GM10266 (cell line): ENCODE results near the gene MAPK1IP1L.

Source experiments
- DNase-seq: peaks from one replicate; pipeline ENCODE4 v3.0.0; 2012; ENCODE audit errors: extremely low spot score
- CTCF ChIP-seq: IDR thresholded peaks from 2 replicates; pipeline ENCODE4 v1.5.1; 2012; ENCODE audit warnings: mild to moderate bottlenecking, low read depth; ENCODE audit not compliant: control insufficient read depth, insufficient read depth; ENCODE audit errors: missing control alignments

Gene MAPK1IP1L

GRCh38 chr14:55045087-55045486 lies 6.4 kb upstream of the MAPK1IP1L start:
- no peak for DNase-seq
- TF ChIP-seq CTCF, result no peak

- no peak for DNase-seq
- TF ChIP-seq CTCF, result no peak
Measured at GRCh38 chr14:55047301-55048053, 4.0 kb upstream of the MAPK1IP1L start.

GRCh38 chr14:55048900-55049436 lies 2.5 kb upstream of the MAPK1IP1L start:
- DNase-seq, result no peak
- TF ChIP-seq CTCF, result no peak

- DNase-seq, result no peak
- TF ChIP-seq CTCF, result no peak
Measured at GRCh38 chr14:55051165-55051422, 353 bp upstream of the MAPK1IP1L start.

- no peak for TF ChIP-seq CTCF
Measured at GRCh38 chr14:55052269-55052930, 953 bp downstream of the MAPK1IP1L start.

GRCh38 chr14:55053018-55053417 lies 1.6 kb downstream of the MAPK1IP1L start:
- TF ChIP-seq CTCF, result no peak
- no peak for DNase-seq

More at GRCh38 chr14:55052269-55052930, 953 bp downstream of the MAPK1IP1L start:
- peak; percentile 40 for DNase-seq

- DNase-seq, result no peak
- no peak for TF ChIP-seq CTCF
Measured at GRCh38 chr14:55053500-55053899, 2.1 kb downstream of the MAPK1IP1L start.
